HG03521 (cell line): ENCODE measurements around the gene AAMP.
A peak's percentile ranks its signal among the peaks of the same experiment; 100 is the strongest.
"Not testable (repeated sequence)": the region's sequence is repeated elsewhere in the genome, so short reads cannot be mapped to it uniquely, and the experiment has no call there.

Experiments
- ATAC-seq: cut with Tn5 transposase; IDR thresholded peaks from one replicate; pipeline ENCODE4 v1.9.1; 2021; ENCODE audit warnings: mild to moderate bottlenecking, moderate library complexity; ENCODE audit not compliant: unreplicated experiment

The AAMP gene

GRCh38 chr2:218269900-218270720, at the start of gene AAMP, which contains the start of gene PNKD:
AAMP (minus strand) TSS chr2:218270137; CDS start chr2:218270086, 51 bp downstream.
PNKD (plus strand) TSS chr2:218270519; CDS start chr2:218270536, 17 bp downstream.
- ATAC-seq, result peak; percentile 88

GRCh38 chr2:218318241-218318640, 48.3 kb upstream of the AAMP start:
- no peak for ATAC-seq

- no peak for ATAC-seq
These were observed 47.9 kb upstream of the AAMP start for GRCh38 chr2:218317835-218318234.

GRCh38 chr2:218317303-218317630, 47.3 kb upstream of the AAMP start:
- ATAC-seq, result no peak

- ATAC-seq, result no peak
These were observed 45.5 kb upstream of the AAMP start for GRCh38 chr2:218315397-218315796.

- not testable (repeated sequence) for ATAC-seq
These were observed 44.8 kb upstream of the AAMP start for GRCh38 chr2:218314764-218315163.

GRCh38 chr2:218313356-218313755, 43.4 kb upstream of the AAMP start:
- ATAC-seq, result no peak

- ATAC-seq, result no peak
These were observed 42.4 kb upstream of the AAMP start for GRCh38 chr2:218312267-218312756.

GRCh38 chr2:218311541-218312266, 41.8 kb upstream of the AAMP start:
- ATAC-seq, result not testable (repeated sequence)

GRCh38 chr2:218310853-218311540, 41.1 kb upstream of the AAMP start:
- no peak for ATAC-seq

GRCh38 chr2:218307415-218308090, 37.6 kb upstream of the AAMP start:
- ATAC-seq, result no peak

- no peak for ATAC-seq
These were observed 36.4 kb upstream of the AAMP start for GRCh38 chr2:218306184-218306920.

GRCh38 chr2:218305383-218305782, 35.4 kb upstream of the AAMP start:
- no peak for ATAC-seq

- ATAC-seq, result peak; percentile 73
These were observed 31.4 kb upstream of the AAMP start for GRCh38 chr2:218301176-218301819.

- no peak for ATAC-seq
These were observed 30.2 kb upstream of the AAMP start for GRCh38 chr2:218300141-218300540.

- no peak for ATAC-seq
These were observed 28.5 kb upstream of the AAMP start for GRCh38 chr2:218298314-218298875.

GRCh38 chr2:218296847-218297246, 26.9 kb upstream of the AAMP start:
- ATAC-seq, result no peak

- ATAC-seq, result no peak
These were observed 26.3 kb upstream of the AAMP start for GRCh38 chr2:218296200-218296599.

GRCh38 chr2:218295029-218295428, 25.1 kb upstream of the AAMP start:
- no peak for ATAC-seq
